IMR-90 (cell line): Measurements from ENCODE around the gene QKI. TPM values are rescaled to one million over a fixed set of nuclear protein-coding genes. Genes with fewer than 3 reads are reported as not detected.

Experiments
- ATAC-seq: fragments of 200-7000 bp; cut with Tn5 transposase; 2 replicates; pipeline ENCODE4 v1.9.1; 2020; ENCODE audit warnings: low read depth, mild to moderate bottlenecking, moderate library complexity
- BruUV-seq: library from RNA; stranded (reverse); fragments of 400-500 nt; replicated peaks from 2 replicates; lab custom pipeline; 2021; lab: Mats Ljungman, UMichigan
- CTCF ChIA-PET: fragments of 300-600 bp; formaldehyde crosslinking; extraction: SDS; loops from one replicate; lab custom pipeline; 2021; ENCODE audit warnings: antibody characterized with exemption; lab: Yijun Ruan, JAX
- POLR2A ChIA-PET: fragments of 300-600 bp; sonication (Branson Sonifier 250); formaldehyde crosslinking; loops from one replicate; lab custom pipeline; 2022; ENCODE audit warnings: antibody characterized with exemption; ENCODE audit not compliant: unreplicated experiment; lab: Charles Lee
- DNase-seq: peaks from one replicate; pipeline ENCODE4 v3.0.0; 2013
- H2AFZ ChIP-seq: replicated peaks from 2 replicates; pipeline ENCODE3; 2013; ENCODE audit warnings: low read length, mild to moderate bottlenecking; ENCODE audit not compliant: poor library complexity
- H2AK5ac ChIP-seq: 2 replicates; pipeline ENCODE4 v1.6.1; 2013; ENCODE audit warnings: low read depth, low read length, inconsistent platforms
- H2AK9ac ChIP-seq: replicated peaks from 2 replicates; pipeline ENCODE3; 2013; ENCODE audit warnings: mild to moderate bottlenecking, low read depth, low read length, moderate library complexity; ENCODE audit not compliant: poor library complexity
- H2BK120ac ChIP-seq: 2 replicates; pipeline ENCODE4 v1.6.1; 2013; ENCODE audit warnings: low read depth, low read length, inconsistent platforms
- H2BK15ac ChIP-seq: 3 replicates; pipeline ENCODE4 v1.6.1; 2013; ENCODE audit warnings: low read depth, low read length, inconsistent platforms
- H2BK20ac ChIP-seq: 2 replicates; pipeline ENCODE4 v1.6.1; 2013; ENCODE audit warnings: low read depth, mild to moderate bottlenecking, inconsistent platforms, low read length, moderate library complexity
- H2BK5ac ChIP-seq: 2 replicates; pipeline ENCODE4 v1.6.1; 2013; ENCODE audit warnings: mild to moderate bottlenecking, low read depth, low read length, inconsistent platforms; ENCODE audit not compliant: poor library complexity, severe bottlenecking
- H3K14ac ChIP-seq: replicated peaks from 2 replicates; pipeline ENCODE4 v1.6.1; 2013; ENCODE audit warnings: low read depth, low read length, inconsistent platforms
- H3K18ac ChIP-seq: 2 replicates; pipeline ENCODE4 v1.6.1; 2013; ENCODE audit warnings: low read depth, low read length, control low read depth
- H3K23ac ChIP-seq: 2 replicates; pipeline ENCODE4 v1.6.1; 2013; ENCODE audit warnings: low read depth, low read length, inconsistent platforms
- H3K27ac ChIP-seq: 2 replicates; pipeline ENCODE4 v1.5.1; 2013; ENCODE audit warnings: mild to moderate bottlenecking, control low read depth, low read length; ENCODE audit not compliant: insufficient read depth
- H3K27me3 ChIP-seq: 2 replicates; pipeline ENCODE4 v1.6.1; 2013; ENCODE audit warnings: low read length; ENCODE audit not compliant: control insufficient read depth, insufficient read depth
- H3K36me3 ChIP-seq: 2 replicates; pipeline ENCODE4 v1.6.1; 2013; ENCODE audit warnings: low read length, mixed read lengths; ENCODE audit not compliant: control insufficient read depth, insufficient read depth
- H3K4ac ChIP-seq: 2 replicates; pipeline ENCODE4 v1.6.1; 2013; ENCODE audit warnings: low read depth, low read length, inconsistent platforms
- H3K4me1 ChIP-seq: 2 replicates; pipeline ENCODE4 v1.6.1; 2013; ENCODE audit warnings: low read length, mixed read lengths; ENCODE audit not compliant: control insufficient read depth, insufficient read depth
- H3K4me2 ChIP-seq: 2 replicates; pipeline ENCODE4 v1.6.1; 2013; ENCODE audit warnings: low read depth, mild to moderate bottlenecking, control low read depth, low read length, moderate library complexity
- H3K4me3 ChIP-seq: 2 replicates; pipeline ENCODE4 v1.5.1; 2013; ENCODE audit warnings: low read depth, mild to moderate bottlenecking, control low read depth, low read length, moderate library complexity; ENCODE audit not compliant: insufficient read depth
- H3K56ac ChIP-seq: 2 replicates; pipeline ENCODE4 v1.6.1; 2013; ENCODE audit warnings: low read length, inconsistent platforms; ENCODE audit not compliant: insufficient read depth; ENCODE audit errors: extremely low read depth
- H3K79me1 ChIP-seq, 2 experiments: 2 replicates each; pipeline ENCODE4 v1.6.1; 2013; ENCODE audit warnings: low read length in 2 of 2, inconsistent platforms in 1 of 2, low read depth in 1 of 2
- H3K9ac ChIP-seq: 2 replicates; pipeline ENCODE4 v1.6.1; 2013; ENCODE audit warnings: low read depth, low read length, control low read depth
- H3K9me1 ChIP-seq: 2 replicates; pipeline ENCODE4 v1.6.1; 2013; ENCODE audit warnings: low read length, inconsistent platforms; ENCODE audit not compliant: insufficient read depth
- H3K9me3 ChIP-seq: 2 replicates; pipeline ENCODE4 v1.6.1; 2013; ENCODE audit warnings: low read length; ENCODE audit not compliant: control insufficient read depth, insufficient read depth
- H4K20me1 ChIP-seq: 2 replicates; pipeline ENCODE4 v1.6.1; 2013; ENCODE audit warnings: low read length, inconsistent platforms; ENCODE audit not compliant: insufficient read depth
- H4K5ac ChIP-seq: 2 replicates; pipeline ENCODE4 v1.6.1; 2013; ENCODE audit warnings: mild to moderate bottlenecking, low read depth, low read length, control low read depth
- H4K8ac ChIP-seq, 2 experiments: 2 replicates each; pipeline ENCODE4 v1.6.1; 2013; ENCODE audit warnings: low read depth in 2 of 2, low read length in 2 of 2, control low read depth in 1 of 2, inconsistent platforms in 1 of 2
- H4K91ac ChIP-seq: 2 replicates; pipeline ENCODE4 v1.6.1; 2013; ENCODE audit warnings: low read depth, low read length, inconsistent platforms; ENCODE audit not compliant: insufficient read depth
- ELK1 ChIP-seq: fragments of 150-350 bp; IDR thresholded peaks from 2 replicates; pipeline ENCODE4 v1.6.1; 2016; ENCODE audit warnings: low read depth, mild to moderate bottlenecking, low read length, moderate library complexity, borderline replicate concordance
- FOS ChIP-seq: fragments of 150-350 bp; IDR thresholded peaks from 2 replicates; pipeline ENCODE4 v1.6.1; 2016; ENCODE audit warnings: low read depth, low read length
- MAZ ChIP-seq: IDR thresholded peaks from 2 replicates; pipeline ENCODE4 v1.6.1; 2012; ENCODE audit warnings: low read depth, mild to moderate bottlenecking, low read length, improper control_type of control experiment, moderate library complexity, borderline replicate concordance
- POLR2A ChIP-seq: IDR thresholded peaks from 2 replicates; pipeline ENCODE4 v1.6.1; 2012; ENCODE audit warnings: mild to moderate bottlenecking, low read depth, low read length
- RFX5 ChIP-seq: IDR thresholded peaks from 2 replicates; pipeline ENCODE4 v1.8.0; 2012; ENCODE audit warnings: low read depth, mild to moderate bottlenecking, low read length, moderate library complexity
- SMC3 ChIP-seq: fragments of 150-350 bp; IDR thresholded peaks from 2 replicates; pipeline ENCODE4 v1.6.1; 2016; ENCODE audit warnings: low read depth, mild to moderate bottlenecking, antibody characterized with exemption, low read length, moderate library complexity
- WGBS, 2 experiments: methylation state at CpG; one replicate each; pipeline versions ENCODE4 v1.1.5 to v1.1.7; 2013; ENCODE audit warnings: missing lambda C conversion rate in 2 of 2; ENCODE audit not compliant: insufficient read length in 1 of 2; ENCODE audit errors: extremely low coverage in 2 of 2; 5-methylcytosine and 5-hydroxymethylcytosine counted together
- dilution Hi-C: fragments of 300-500 bp; cut with HindIII; formaldehyde crosslinking; loops from one replicate; pipeline ENCODE4 v1.14.3; 2018; ENCODE audit warnings: low sequenced_read_pairs; ENCODE audit not compliant: unreplicated experiment
- in situ Hi-C: fragments of 300-500 bp; cut with MboI; formaldehyde crosslinking; loops from 3 replicates; pipeline ENCODE4 v1.14.3; 2019; ENCODE audit warnings: low sequenced_read_pairs, inconsistent platforms, mixed read lengths
- intact Hi-C: fragments of 100-400 bp; cut with micrococcal nuclease; formaldehyde crosslinking; loops from 2 replicates; pipeline ENCODE4 v1.10.0; 2022
- polyA plus RNA-seq, 3 experiments: library from polyadenylated mRNA; depleted of rRNA; stranded (reverse); fragments of >200 nt; gene quantifications; 2 replicates each; pipeline ENCODE4 v1.2.3, GENCODE V29; 2012; ENCODE audit warnings: low replicate concordance in 1 of 3
- total RNA-seq: library from RNA; depleted of rRNA; stranded (reverse); fragments of >200 nt; gene quantifications from 2 replicates; pipeline ENCODE4 v1.2.3, GENCODE V29; 2012

The QKI gene
- total and polyA plus RNA-seq, 2 of the 4 experiments (the other 2 are of a cell fraction): 112 to 232 TPM

GRCh38 chr6:163486821-163487220 lies 72.3 kb downstream of the QKI start:
- no peak for ATAC-seq
- H2BK15ac ChIP-seq: no peak overlapping the region
- no peak overlapping the region for H3K4me2 ChIP-seq
- no peak for DNase-seq
- H4K91ac ChIP-seq: no peak overlapping the region
- H2AK9ac ChIP-seq: no peak overlapping the region
- no CpG with 5 or more reads among the region's 3 CpGs for WGBS, 2 experiments
- no peak overlapping the region for H3K9ac ChIP-seq
- H2AFZ ChIP-seq: no peak overlapping the region
- H2BK20ac ChIP-seq: no peak overlapping the region
- intact Hi-C loops: no loop called here
- H3K79me1 ChIP-seq: peaks cover 15 to 59% of the 10 kb centered on the region in 2 experiments
- no peak overlapping the region for H3K27ac ChIP-seq
- no peaks in the 10 kb centered on the region for H3K27me3 ChIP-seq
- no peak overlapping the region for H3K4me3 ChIP-seq
- H2BK5ac ChIP-seq: no peak overlapping the region
- BruUV-seq: no TSS peak
- H4K5ac ChIP-seq: no peak overlapping the region
- ChIA-PET CTCF (no interaction called here), POLR2A (no interaction called here)
- no peaks in the 10 kb centered on the region for H3K9me3 ChIP-seq
- peaks cover 66% of the 10 kb centered on the region; the same call in 1 of the 2 replicates for H4K20me1 ChIP-seq
- no peak overlapping the region for H2BK120ac ChIP-seq
- H3K23ac ChIP-seq: no peak overlapping the region
- peaks cover 1% of the 10 kb centered on the region; the same call in 1 of the 2 replicates for H3K4me1 ChIP-seq
- TF ChIP-seq RFX5: no peak
- TF ChIP-seq MAZ: no peak
- TF ChIP-seq POLR2A: no peak
- no peak for TF ChIP-seq SMC3
- no peak for TF ChIP-seq ELK1
- TF ChIP-seq FOS: no peak
- H3K56ac ChIP-seq: no peak overlapping the region
- dilution Hi-C loops: no loop called here
- no peak overlapping the region for H3K4ac ChIP-seq
- no peak overlapping the region for H4K8ac ChIP-seq
- no peaks in the 10 kb centered on the region; the same call in 1 of the 2 replicates for H3K36me3 ChIP-seq
- 0 out of 2 replicates have a peak, but pooled peaks cover 2% of the 10 kb centered on the region for H3K9me1 ChIP-seq
- in situ Hi-C loops: no loop called here
- no peak overlapping the region for H3K18ac ChIP-seq
- no peak overlapping the region for H3K14ac ChIP-seq
- H2AK5ac ChIP-seq: no peak overlapping the region
